ENCODE results near the gene SYT2.

The SYT2 gene

GRCh38 chr1:202671399-202671798 lies 38.9 kb downstream of the SYT2 start:
- no peak for DNase-seq

GRCh38 chr1:202665417-202665816 lies 44.8 kb downstream of the SYT2 start:
- DNase-seq: no peak

- DNase-seq: no peak
These were observed 46.2 kb downstream of the SYT2 start for GRCh38 chr1:202664083-202664482.

GRCh38 chr1:202663131-202663530 lies 47.1 kb downstream of the SYT2 start:
- DNase-seq: no peak

GRCh38 chr1:202662081-202662480 lies 48.2 kb downstream of the SYT2 start:
- peak; percentile 37 for DNase-seq

GRCh38 chr1:202661136-202661845 lies 49.0 kb downstream of the SYT2 start:
- no peak for DNase-seq

DNA sequence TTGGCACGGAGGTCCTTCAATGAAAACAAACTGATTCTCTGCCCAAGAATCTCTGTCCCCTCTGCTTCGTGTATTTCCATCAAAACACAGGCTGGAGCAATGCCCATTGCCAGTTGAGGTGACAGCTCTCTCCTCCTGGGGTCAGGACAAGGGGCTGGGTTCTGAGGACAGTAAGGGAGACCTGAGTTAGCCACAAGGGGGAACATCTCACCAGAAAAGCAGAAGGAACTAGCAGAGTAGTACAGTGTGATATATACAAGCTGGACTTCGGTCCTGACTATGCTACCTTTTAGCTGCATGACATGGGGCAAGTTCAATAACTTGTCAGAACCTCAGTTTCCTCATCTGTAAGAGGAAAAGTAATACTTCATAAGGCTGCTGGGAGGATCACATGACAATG lies 50.3 kb downstream of the SYT2 start:
- no peak for DNase-seq

DNA sequence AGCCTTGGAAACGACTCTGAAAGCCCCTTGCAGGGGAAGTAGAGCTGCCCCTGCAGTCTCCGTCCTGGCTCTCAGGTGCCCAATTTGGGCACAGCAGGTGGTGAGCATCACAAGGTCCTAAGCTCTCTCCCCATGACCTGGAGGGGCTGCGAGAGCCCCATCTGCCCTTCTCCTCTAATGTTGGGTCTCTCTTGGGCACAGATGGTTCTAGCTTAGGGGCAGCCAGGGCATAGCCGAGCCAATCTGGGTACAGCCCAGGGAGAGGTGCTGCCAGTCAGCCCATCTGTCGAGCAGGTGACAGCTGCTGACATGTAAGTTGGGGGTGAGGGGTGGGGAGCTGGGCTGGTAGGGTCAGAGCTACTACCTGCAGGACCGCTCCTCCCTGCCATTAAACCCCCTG lies 50.7 kb downstream of the SYT2 start:
- DNase-seq: no peak

DNA sequence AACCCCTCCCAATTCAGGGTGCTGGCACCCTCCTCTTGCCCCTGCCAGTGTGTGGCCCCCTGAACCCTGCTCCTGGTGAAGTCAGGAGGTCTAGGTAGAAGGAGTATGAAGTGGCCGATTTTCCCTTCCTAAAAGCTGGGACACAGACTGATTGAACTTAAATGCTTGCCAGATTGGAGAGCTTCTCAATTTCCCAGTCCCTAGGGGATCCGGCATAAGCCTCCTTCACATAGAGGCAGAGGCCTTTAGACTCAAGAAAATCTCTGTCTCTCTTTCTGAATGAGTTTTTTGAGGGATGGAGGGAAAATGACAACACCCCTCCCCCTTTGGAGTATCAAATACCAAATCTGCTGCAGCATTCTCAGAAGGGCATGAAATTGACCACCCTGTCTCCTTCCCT lies 51.5 kb downstream of the SYT2 start:
- no peak for DNase-seq

GRCh38 chr1:202658251-202658759 lies 51.9 kb downstream of the SYT2 start:
- no peak for DNase-seq

DNA sequence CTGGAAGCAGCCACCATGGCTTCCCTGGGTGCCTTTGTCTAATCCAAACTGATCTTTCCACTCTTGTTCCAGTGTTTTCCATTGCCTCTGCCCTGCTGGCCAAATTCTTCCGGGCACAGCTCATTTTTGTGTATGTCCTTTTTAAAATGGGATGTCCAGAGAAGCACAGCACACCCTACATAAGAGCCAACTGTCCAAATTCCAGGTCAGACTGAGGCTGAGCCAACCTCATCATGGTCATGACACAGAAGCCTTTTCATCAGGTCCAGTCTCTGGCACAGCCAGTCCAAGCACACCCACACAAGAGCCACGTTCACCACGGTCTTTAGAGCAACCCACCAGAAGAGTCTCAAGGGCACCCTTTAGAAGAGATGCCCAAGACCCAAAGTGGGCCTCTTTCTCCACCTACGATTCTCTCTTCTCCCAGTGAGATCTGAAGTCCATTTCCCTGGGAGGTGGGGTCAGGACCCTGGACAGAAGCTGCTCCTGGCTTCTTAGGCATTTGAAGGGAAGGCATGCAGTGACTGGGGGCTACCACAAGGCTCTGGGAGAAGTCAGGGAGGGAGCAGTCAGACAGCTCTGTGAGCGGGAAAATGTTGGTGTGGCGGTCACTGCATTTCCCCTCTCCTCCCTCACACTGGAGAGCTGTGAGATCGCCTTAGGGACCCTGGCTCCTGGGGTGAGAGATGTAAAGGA lies 53.2 kb downstream of the SYT2 start:
- no peak for DNase-seq

DNA sequence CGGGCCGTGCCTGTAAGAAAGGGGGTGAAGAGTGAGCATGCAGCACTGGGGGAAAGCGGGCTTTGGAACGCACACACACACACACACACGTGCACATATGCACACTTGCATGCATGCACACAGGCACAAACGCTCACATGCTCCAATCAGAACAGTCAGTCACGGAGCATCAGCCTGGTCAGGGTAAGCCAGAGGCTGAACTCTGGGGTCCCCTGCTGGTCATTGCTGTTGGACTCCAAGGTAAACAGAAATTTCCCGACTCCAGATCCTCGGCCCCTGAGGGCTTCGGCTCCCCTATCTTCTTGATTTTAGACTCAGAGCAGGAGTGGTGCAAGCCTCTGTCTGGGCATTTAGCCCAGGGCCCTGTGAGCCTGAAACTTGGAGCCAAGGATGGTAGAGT lies 54.2 kb downstream of the SYT2 start:
- DNase-seq: no peak

DNA sequence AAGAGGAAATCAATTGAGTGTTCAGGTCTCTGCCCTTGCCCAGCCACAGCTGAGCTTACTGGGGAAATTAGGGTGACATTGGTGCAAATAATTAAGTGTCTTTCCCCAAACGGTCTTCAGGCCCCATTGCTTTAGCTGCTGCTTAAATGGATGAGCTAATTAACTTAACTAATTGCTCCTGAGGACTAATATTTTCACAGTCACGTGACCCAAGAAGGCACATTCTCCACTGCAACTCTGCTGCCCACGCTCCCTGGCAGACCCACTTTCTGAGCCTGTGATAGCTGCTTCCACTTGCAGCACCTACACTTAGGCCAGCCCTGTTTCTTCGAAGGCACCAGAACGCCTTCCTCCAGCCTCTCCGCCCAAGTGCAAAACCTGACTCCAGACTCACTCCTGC lies 56.2 kb downstream of the SYT2 start:
- DNase-seq: no peak

GRCh38 chr1:202649553-202650392 lies 60.5 kb downstream of the SYT2 start:
- no peak for DNase-seq

- DNase-seq: no peak
These were observed 61.5 kb downstream of the SYT2 start for GRCh38 chr1:202648605-202649226.

GRCh38 chr1:202645097-202645476 lies 65.2 kb downstream of the SYT2 start:
- no peak for DNase-seq

- no peak for DNase-seq
These were observed 65.8 kb downstream of the SYT2 start for GRCh38 chr1:202644219-202645096.

DNA sequence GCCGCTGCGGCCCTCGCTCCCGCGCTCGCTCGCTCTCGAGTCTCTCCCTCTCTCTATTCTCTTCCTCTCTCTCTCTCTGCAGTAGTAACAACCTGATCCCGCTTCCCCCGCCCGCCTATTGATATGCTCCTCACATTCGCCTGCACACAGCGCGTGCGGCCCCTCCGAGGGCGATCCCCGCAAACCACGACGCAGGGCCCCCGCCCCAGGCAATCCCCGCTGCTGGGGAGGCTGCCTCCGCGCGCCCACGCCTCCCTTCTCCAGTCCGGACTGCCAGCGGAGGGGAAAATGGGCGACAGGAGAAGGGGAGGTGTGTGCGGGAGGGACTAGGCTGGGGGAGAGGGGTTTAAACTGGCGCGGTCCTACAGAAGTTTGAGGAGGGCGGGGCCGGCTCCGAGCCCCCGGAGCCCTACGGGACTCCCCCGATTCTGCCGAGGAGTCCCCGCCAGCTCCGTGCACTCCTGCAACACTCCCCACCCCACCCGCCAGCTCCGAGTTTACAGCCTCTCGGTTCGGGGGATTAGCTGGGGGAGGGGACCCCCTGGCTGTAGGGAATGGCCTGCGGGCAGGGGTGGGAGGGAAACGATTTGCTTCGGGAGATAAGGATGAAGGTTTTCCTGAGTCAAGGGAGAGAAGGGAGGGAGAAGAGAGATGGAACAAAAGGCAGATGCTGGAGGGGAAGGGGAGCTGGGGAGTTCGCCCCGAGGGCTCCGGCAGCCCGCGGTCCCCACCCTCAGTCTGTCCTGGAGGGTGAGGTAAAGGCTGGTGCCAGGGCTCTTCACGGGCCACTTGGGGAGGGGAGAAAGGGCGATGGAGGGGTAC lies 66.6 kb downstream of the SYT2 start:
- DNase-seq: no peak

DNA sequence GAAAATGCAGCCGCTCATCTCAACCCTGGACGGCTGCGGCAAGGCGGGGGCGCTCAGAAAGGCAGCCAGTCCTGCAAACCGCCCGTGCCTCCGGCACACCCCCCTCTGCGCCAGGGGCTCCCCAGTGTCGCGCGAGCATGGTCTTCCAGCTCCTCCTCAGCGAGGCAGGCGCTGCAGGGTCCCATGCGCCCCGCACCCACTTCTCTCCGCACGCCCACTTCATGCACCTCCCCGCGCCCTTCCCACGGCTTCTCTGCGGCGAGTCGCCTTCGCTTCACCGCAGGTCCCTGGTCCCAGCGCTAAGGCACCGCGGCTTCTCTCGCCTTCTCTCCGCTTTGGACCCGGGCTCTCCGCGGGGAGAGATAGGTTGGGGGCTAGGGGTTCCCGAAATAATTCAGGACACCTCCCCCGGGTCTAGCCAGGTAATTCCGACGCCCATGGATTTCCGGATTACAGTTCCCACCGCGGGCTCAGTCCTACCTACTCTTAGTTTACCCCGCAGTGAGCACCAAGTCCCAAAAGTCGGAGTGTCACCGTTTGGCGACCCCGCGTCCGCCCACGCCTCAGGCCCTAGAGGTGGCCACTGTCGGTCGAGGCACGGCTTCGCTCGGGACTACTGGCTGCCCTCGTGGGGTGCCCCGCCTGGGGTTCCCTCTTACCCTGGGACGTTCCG lies 67.5 kb downstream of the SYT2 start:
- DNase-seq: no peak

DNA sequence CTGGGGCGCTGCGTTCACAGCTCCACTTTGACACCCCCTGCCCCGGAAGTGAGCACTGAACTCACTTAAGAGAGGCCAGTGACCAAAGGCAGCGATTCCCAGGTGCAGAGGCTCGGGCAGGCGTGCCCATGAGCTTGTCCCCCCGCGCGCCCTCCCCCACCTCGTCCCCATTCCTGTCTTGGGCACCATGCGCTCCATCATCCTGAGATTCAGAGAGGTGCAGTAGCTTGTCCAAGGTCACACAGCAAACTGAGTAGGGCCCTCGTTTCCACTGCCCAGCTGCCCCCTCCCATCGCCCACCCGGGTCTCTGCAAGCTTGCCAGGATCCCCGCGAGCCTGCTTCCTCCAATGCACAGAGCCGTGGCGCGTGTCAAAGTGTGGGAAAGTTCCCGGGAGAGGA lies 68.0 kb downstream of the SYT2 start:
- no peak for DNase-seq

DNA sequence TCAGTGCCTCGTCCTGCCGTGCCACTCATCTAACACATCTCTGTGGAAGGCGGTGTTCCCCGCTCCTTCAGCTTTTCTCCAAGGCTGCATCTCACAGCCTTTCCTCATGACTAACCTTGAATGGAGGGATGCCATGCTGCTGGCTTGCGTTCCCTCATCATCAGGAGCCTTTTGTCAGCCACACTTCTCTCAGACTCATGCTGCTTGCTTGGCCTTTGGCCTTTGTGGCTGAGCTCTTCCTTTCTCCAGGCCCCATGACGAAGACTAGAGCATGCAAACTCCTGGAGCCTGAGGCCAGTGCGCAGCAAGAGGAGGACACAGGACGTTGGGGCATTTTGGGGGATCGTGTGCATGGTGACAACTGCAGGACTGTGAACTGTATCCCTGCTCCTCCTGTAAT lies 70.8 kb downstream of the SYT2 start:
- DNase-seq: no peak

All from NCI-H510A treated with DMSO at 0.1 percent for 48 hours (cell line).